Activated T-helper 2 cell treated with anti-CD3 and anti-CD28 coated beads, Interferon-gamma antibody, Interleukin-2, Interleukin-4, amounts not matched to agents 10 μg/mL and 5 μg/mL and 100 μg/mL, durations not matched to agents 14 hours and 24 hours and 36 hours (primary cell): ENCODE results near the gene FAM184A. TPM values are rescaled to one million over a fixed set of nuclear protein-coding genes. Genes with fewer than 3 reads are reported as not detected.
A peak's percentile ranks its signal among the peaks of the same experiment; 100 is the strongest.

Source experiments
- DNase-seq: peaks from one replicate; pipeline ENCODE4 v3.0.0; 2021; ENCODE audit warnings: low spot score
- H3K27ac Mint-ChIP-seq: one replicate; pipeline ENCODE4 v1.8.0; 2021; ENCODE audit warnings: mixed read lengths
- H3K27me3 Mint-ChIP-seq: one replicate; pipeline ENCODE4 v1.8.0; 2021; ENCODE audit warnings: low read depth, mixed read lengths
- H3K36me3 Mint-ChIP-seq: one replicate; pipeline ENCODE4 v1.8.0; 2021; ENCODE audit warnings: low read depth, mixed read lengths
- H3K4me1 Mint-ChIP-seq: one replicate; pipeline ENCODE4 v1.8.0; 2021; ENCODE audit warnings: low read depth, mixed read lengths
- H3K4me3 Mint-ChIP-seq: one replicate; pipeline ENCODE4 v1.8.0; 2021; ENCODE audit warnings: low read depth, mild to moderate bottlenecking, moderate library complexity, mixed read lengths
- H3K9me3 Mint-ChIP-seq: one replicate; pipeline ENCODE4 v1.8.0; 2021; ENCODE audit warnings: mixed read lengths
- intact Hi-C: fragments of 100-400 bp; cut with micrococcal nuclease; formaldehyde crosslinking; loops from one replicate; pipeline ENCODE4 v1.15.1; 2023
- total RNA-seq: library from RNA; stranded (reverse); gene quantifications from 2 replicates; pipeline ENCODE4 v1.2.3, GENCODE V29; 2022

The FAM184A gene
- total RNA-seq, 1 donor from 2014 or later: 2.6 TPM

DNA sequence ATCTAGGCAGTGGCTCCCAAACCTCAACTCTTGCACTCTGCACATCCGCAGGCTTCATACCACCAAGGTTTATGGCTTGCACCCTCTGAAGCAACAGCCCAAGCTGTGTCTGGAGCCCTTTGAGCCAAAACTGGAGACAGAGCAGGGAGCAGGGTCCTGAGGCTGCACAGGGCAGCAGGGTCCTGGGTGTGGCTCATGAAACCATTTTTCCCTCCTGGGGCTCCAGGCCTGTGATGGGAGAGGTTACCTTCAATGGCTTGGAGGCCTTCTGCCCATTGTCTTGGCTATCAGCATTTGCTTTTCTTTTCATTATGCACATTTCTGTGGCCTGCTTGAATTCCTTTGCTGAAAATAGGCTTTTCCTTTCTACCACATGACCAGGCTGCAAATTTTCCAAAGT, 6.3 kb upstream of the FAM184A start:
- Mint-ChIP-seq H3K4me3 (no peak overlapping the region), H3K36me3 (peaks cover 7% of the 10 kb centered on the region), H3K27me3 (peaks cover 11% of the 10 kb centered on the region), H3K4me1 (no peaks in the 10 kb centered on the region), H3K27ac (no peak overlapping the region), H3K9me3 (peaks cover 13% of the 10 kb centered on the region)
- intact Hi-C loops: no loop called here
- no peak for DNase-seq

DNA sequence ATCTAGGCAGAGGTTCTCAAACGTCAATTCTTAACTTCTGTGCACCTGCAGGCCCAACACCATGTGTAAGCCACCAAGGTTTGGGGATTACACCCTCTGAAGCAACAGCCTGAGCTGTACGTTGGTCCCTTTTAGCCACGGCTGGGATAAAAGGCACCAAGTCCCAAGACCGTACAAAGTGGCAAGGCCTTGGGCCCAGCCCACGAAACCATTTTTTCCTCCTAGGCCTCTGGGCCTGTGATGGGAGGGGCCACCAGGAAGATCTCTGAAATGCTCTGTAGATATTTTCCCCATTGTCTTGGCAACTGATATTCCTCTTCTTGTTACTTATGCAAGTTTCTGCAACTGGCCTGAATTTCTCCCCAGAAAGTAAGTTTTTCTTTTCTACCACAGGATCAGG, 4.5 kb upstream of the FAM184A start:
- intact Hi-C loops: no loop called here
- no peak for DNase-seq

DNA sequence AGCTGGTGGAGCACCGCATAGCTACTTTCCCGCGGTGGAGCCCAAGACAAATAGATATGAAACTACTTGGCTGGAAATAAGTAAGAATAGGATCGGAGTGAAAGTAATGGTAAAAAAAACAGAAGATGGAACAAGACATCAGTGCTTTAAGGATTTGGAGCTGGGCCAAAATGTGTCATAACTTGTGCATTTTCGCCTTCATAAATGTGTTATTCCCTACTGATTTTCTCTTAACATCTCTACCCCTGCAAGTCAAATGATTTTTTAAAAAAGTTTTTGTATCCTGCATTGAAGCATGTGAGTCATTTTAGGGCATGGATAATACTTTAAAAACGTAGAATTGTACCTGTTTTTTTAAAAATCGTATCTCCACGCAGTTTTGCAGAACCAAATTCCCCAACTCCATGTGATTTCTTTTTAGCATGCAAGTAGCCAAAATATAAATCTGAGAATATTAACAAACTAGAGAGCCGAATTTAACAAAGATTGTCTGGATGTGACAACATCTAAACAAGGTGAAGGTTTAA, 882 bp upstream of the FAM184A start:
- Mint-ChIP-seq H3K27ac (peak overlapping the region; percentile 47), H3K4me3 (peak overlapping the region; percentile 89), H3K9me3 (peaks cover 13% of the 10 kb centered on the region), H3K27me3 (peaks cover 8% of the 10 kb centered on the region), H3K4me1 (peaks cover 27% of the 10 kb centered on the region), H3K36me3 (peaks cover 7% of the 10 kb centered on the region)
- intact Hi-C loops: loop anchor here (1.0 to 5.0 kb wide), 4 partner anchors 37 to 1477 kb away; partner anchors contain the start of gene GOPC
- no peak for DNase-seq

More for the DNA sequence above, 4.5 kb upstream of the FAM184A start:
- Mint-ChIP-seq H3K27me3 (peaks cover 18% of the 10 kb centered on the region), H3K9me3 (peaks cover 13% of the 10 kb centered on the region), H3K36me3 (peaks cover 7% of the 10 kb centered on the region), H3K4me1 (peaks cover 7% of the 10 kb centered on the region), H3K27ac (no peak overlapping the region), H3K4me3 (no peak overlapping the region)

DNA sequence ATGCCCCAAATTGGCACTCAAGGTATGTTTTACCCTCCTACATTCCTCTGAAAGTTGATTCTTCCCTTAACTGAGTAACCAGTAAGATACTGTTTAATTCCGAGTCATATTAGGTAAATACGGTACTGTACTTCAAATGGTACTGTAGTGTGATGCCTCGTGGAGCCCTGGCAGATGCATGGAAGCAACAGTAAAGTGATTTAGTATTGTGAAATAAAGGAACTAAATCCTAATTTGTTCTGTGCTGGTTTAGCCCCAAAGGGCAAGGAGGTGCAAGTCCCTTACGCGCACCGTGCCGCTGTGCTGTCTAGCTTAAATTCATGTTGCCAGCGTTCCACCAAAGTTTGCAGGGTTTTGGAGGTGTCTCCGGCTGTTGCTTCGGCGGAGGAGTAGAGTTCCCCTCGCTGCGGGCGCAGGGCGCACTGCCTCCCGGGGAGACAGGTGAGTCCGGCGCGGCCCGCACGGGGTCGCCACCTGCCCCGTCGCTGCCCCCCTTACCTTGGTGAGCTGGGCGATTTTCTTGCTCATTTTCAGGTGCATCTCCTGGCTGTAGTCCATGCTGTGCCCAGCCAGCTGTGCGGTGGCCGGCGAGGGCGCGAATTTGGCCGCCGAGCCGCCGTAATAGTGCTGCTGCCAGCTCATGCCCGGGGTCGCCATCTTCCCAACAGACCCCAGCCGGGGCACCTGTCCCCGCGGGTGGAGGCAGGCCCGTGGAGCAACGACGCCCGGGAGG, 655 bp downstream of the FAM184A start:
- no peaks in the 10 kb centered on the region for H3K36me3 Mint-ChIP-seq
- H3K4me1 Mint-ChIP-seq: peaks cover 36% of the 10 kb centered on the region
- peak; percentile 47 for DNase-seq
- H3K4me3 Mint-ChIP-seq: peak overlapping the region; percentile 72
- intact Hi-C loops: loop anchor here (1.0 to 5.0 kb wide), 6 partner anchors 36 to 1476 kb away; partner anchors contain the start of genes GOPC and MCM9
- no peak overlapping the region for H3K27ac Mint-ChIP-seq
- H3K27me3 Mint-ChIP-seq: peaks cover 8% of the 10 kb centered on the region
- H3K9me3 Mint-ChIP-seq: peaks cover under 1% of the 10 kb centered on the region

DNA sequence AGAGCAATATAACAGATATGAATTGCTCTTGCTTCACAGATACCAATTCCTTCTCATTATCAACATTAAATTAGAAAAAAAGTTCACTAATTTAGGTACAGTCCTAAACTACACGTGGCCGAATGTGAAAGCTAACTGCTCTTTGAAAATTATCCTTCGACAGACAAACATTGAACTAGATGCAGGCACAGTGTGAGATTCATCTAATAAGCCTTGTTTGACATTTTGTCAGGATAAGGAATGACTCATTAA, 1.1 kb downstream of the FAM184A start:
- Mint-ChIP-seq H3K9me3 (no peaks in the 10 kb centered on the region), H3K36me3 (no peaks in the 10 kb centered on the region), H3K4me1 (peaks cover 36% of the 10 kb centered on the region), H3K27me3 (peaks cover 8% of the 10 kb centered on the region), H3K27ac (peak overlapping the region; percentile 56), H3K4me3 (peak overlapping the region; percentile 72)
- intact Hi-C loops: loop anchor here (1.0 to 5.0 kb wide), 4 partner anchors 35 to 1475 kb away; partner anchors contain the start of gene GOPC
- DNase-seq: no peak

DNA sequence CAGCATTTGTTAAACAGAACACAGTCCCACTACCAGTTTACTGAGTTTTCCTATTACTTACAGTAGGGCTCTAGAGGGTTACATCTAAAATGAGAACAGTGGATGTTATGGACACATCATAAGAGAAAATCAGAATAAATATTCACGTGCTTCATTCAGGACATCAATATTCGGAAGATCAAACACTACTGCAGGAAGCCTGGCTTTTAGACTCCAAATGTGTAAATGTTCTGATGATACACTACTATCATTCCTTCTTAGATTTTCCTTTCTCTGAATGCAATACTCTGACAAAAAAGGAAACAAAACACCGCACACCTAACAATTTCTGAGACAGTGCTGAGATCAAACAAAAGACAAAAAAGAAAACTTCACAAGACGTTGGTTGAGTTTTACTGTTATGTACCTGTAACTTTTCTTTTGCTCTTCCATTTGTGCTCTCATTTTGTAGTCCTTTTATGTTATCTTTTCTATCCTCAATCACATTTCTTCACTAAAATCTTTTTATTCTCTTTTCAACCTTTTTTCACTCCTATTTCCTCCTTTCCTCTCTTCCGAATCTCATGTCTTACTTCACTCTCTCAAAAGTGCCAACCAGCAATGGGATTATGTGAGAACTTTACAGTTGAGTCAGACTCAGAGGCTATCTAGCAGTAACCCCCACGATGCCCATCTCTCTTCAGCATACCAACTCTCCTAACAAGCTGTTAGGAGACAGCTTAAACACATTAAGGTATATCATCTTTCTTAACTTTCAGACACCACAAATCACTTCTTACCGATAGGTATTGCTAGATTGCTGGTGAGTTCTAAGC, 1.7 kb downstream of the FAM184A start:
- Mint-ChIP-seq H3K4me3 (peak overlapping the region; percentile 72), H3K27ac (peak overlapping the region; percentile 56), H3K9me3 (no peaks in the 10 kb centered on the region), H3K27me3 (peaks cover 8% of the 10 kb centered on the region), H3K4me1 (peaks cover 36% of the 10 kb centered on the region), H3K36me3 (no peaks in the 10 kb centered on the region)
- intact Hi-C loops: loop anchor here (1.0 to 5.0 kb wide), 5 partner anchors 24 to 1474 kb away; partner anchors contain the start of gene GOPC
- no peak for DNase-seq

DNA sequence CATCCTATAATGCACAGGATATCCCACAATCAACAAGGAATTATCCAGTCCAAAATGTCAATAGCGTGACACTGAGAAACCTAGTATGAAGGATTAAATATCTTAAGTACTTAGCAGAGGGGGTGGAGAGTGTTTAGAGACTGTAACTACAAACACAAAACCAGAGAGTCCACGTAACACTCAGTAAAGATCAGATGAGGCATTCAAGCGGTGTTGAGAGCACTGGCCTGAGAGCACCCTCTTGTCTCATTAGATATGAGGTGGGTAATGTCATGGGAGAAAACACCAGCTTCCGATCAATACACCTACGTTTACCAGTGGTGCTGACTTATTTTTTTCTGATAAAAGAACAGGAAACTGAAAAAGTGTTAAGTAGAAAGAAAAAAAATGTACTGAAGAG, 2.3 kb downstream of the FAM184A start:
- intact Hi-C loops: loop anchor here (1.0 to 5.0 kb wide), 4 partner anchors 24 to 1474 kb away; partner anchors contain the start of gene GOPC
- peaks cover 8% of the 10 kb centered on the region for H3K27me3 Mint-ChIP-seq
- H3K4me3 Mint-ChIP-seq: peak overlapping the region; percentile 72
- H3K36me3 Mint-ChIP-seq: no peaks in the 10 kb centered on the region
- H3K27ac Mint-ChIP-seq: peak overlapping the region; percentile 32
- no peaks in the 10 kb centered on the region for H3K9me3 Mint-ChIP-seq
- peaks cover 36% of the 10 kb centered on the region for H3K4me1 Mint-ChIP-seq
- no peak for DNase-seq

GRCh38 chr6:119075200-119075981, 3.1 kb downstream of the FAM184A start:
- intact Hi-C loops: loop anchor here (5.0 kb wide), 2 partner anchors 33 to 1473 kb away; partner anchors contain the start of gene GOPC
- no peak overlapping the region for H3K4me3 Mint-ChIP-seq

GRCh38 chr6:119073307-119074051, 5.0 kb downstream of the FAM184A start:
- no peak for DNase-seq
- Mint-ChIP-seq H3K27ac (no peak overlapping the region), H3K9me3 (no peaks in the 10 kb centered on the region), H3K4me1 (peaks cover 29% of the 10 kb centered on the region), H3K36me3 (no peaks in the 10 kb centered on the region), H3K4me3 (no peak overlapping the region), H3K27me3 (no peaks in the 10 kb centered on the region)
- intact Hi-C loops: no loop called here

More at GRCh38 chr6:119075200-119075981, 3.1 kb downstream of the FAM184A start:
- DNase-seq: no peak
- H3K4me1 Mint-ChIP-seq: peaks cover 36% of the 10 kb centered on the region
- no peaks in the 10 kb centered on the region for H3K9me3 Mint-ChIP-seq
- H3K36me3 Mint-ChIP-seq: no peaks in the 10 kb centered on the region
- H3K27me3 Mint-ChIP-seq: peaks cover 8% of the 10 kb centered on the region
- no peak overlapping the region for H3K27ac Mint-ChIP-seq

DNA sequence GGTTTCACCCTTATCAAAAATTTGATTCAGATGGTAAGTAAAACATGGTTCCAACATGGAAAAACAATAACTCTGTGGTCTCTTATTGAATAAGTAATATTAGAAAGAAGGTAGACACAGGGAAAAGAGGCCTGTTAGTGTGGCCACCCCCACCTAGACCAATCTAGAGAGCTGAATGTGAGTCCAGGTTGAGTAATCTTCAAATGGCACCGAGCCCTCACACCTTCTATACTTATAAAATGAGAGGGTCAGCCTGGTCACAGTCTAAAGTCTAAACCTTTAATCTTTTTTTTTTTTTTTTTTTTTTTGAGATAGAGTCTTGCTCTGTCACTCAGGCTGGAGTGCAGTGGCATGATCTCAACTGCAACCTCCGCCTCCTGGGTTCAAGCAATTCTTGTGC, 6.9 kb downstream of the FAM184A start:
- DNase-seq: no peak
- H3K9me3 Mint-ChIP-seq: no peaks in the 10 kb centered on the region
- H3K4me1 Mint-ChIP-seq: peaks cover 19% of the 10 kb centered on the region
- H3K36me3 Mint-ChIP-seq: no peaks in the 10 kb centered on the region
- no peaks in the 10 kb centered on the region for H3K27me3 Mint-ChIP-seq
- no peak overlapping the region for H3K4me3 Mint-ChIP-seq
- no peak overlapping the region for H3K27ac Mint-ChIP-seq
- intact Hi-C loops: no loop called here

DNA sequence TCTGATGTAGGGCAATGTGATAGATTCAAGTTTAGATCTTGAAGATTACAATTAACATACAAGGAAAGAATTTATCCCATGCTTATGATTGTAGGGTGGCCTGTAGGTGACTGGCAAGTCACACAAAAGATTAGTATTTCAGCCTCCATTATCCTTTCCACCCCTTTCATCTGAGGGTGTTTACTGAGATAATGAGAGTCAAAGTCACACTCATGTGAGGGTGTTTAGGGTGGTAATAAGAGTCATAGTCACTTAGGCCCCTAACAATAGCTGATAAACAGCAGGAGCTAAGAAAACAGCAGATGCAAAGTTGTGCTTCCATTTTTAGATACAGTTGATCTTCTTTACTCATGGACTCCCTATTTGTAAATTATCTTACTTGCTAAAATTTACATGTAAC, 11.4 kb downstream of the FAM184A start:
- Mint-ChIP-seq H3K4me1 (no peaks in the 10 kb centered on the region), H3K36me3 (no peaks in the 10 kb centered on the region), H3K27me3 (no peaks in the 10 kb centered on the region), H3K27ac (no peak overlapping the region), H3K9me3 (no peaks in the 10 kb centered on the region), H3K4me3 (no peak overlapping the region)
- intact Hi-C loops: no loop called here
- DNase-seq: no peak

GRCh38 chr6:119066517-119066916, 11.9 kb downstream of the FAM184A start:
- Mint-ChIP-seq H3K27ac (no peak overlapping the region), H3K36me3 (no peaks in the 10 kb centered on the region), H3K4me3 (no peak overlapping the region), H3K27me3 (no peaks in the 10 kb centered on the region), H3K4me1 (peaks cover 1% of the 10 kb centered on the region), H3K9me3 (no peaks in the 10 kb centered on the region)
- intact Hi-C loops: no loop called here
- no peak for DNase-seq
